ENCODE data around the gene MR1.
A peak's percentile ranks its signal among the peaks of the same experiment; 100 is the strongest.

Gene MR1

DNA sequence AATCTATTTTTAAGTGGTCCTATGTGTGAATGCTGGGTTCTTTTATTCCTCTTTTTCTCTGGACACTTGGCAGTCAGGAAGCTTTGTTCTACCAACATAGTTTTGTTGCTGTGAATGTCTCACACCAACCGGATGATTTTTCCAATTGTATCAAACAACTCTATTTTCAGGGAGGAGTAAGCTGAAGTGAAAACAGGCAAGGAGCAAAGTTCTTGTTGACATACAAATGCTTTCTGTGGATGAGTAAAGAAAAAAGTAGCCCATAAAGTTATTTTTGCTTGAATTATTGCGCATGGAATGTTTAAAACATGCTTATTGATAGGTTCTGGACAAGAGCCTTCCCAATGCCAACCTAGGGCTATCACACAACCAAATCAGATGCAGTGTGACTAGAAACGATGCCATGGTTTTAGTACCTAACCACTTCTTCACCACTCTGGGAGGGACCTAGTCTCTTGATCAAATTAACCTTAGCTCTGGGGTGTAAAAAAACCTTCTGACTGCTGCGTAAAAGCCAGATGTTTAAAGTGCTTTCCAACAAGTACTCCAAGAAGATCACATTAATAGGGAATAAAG lies 59.2 kb downstream of the MR1 start:
- DNase-seq, result no peak

DNA sequence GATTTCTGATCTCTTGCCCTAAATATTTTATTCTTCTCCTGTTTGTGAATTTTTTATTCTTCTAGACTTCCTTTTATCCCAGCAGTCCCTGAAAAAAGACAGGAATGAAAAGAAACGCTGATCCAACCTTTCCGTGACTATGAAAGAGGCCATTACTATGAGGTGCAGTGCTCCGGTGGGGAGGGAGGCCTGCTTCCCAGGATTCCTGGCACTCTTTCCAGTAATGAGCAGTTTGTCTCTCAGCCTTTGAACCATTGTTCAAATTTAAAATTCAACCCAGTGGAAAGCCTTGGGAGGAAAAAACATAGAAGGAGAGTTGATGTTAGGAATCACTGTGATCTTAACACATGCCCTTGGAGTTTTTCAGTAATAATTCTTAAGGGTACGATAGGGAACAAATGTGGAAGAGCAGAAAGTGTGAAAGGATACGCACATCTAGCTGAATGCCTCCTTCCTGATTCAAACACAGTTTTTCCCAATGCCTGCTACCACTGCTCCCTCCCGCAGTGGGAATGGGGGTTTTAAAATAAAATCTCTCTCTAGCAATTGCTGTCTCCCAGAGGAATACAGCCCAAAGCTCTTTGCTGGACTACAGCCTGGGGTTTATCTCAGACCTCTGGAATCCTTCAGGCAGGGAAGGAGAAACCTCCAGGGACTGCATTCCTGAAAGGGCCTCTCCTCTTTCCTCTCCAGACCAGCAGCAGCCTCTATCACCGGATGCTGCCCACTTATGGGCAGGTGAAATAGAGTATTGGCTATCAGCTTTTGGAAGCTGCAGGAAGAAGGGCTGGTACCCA lies 60.8 kb downstream of the MR1 start:
- DNase-seq, result no peak

DNA sequence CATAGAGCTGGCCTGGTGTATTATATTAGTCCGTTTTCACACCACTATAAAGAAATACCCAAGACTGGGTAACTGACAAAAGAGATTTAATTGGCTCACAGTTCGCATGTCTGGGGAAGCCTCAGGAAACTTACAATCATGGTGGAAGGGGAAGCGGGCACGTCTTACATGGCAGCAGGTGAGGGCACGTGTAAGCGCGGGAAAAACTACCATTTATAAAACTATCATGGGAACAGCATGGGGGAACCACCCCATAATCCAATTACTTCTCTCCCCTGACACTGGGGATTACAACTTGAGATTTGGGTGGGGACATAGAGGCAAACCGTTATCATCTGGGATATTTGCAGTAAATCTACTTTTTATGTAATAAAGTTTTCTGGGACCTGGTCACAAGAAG lies 61.5 kb downstream of the MR1 start:
- DNase-seq, result no peak

DNA sequence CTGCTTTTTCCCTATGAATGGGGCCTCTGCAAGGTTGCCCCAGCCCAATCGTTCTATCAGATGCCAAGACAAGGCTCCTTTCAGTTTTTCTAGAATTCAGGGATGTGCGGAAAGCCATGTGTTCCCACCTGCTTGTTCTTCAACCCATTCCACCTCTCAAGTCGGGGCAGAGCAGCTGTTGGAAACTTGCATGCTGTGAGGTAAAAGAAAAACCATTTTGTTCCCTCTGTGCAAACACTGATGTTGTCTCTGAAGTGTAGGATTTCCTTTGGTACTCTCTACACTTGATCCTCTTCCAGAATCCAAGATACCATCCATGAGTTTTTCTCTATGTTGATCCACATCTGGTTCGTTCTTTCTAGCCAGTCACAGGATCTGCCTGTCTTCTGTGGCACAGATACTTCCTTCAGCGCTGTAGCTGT lies 62.0 kb downstream of the MR1 start:
- DNase-seq, result no peak

DNA sequence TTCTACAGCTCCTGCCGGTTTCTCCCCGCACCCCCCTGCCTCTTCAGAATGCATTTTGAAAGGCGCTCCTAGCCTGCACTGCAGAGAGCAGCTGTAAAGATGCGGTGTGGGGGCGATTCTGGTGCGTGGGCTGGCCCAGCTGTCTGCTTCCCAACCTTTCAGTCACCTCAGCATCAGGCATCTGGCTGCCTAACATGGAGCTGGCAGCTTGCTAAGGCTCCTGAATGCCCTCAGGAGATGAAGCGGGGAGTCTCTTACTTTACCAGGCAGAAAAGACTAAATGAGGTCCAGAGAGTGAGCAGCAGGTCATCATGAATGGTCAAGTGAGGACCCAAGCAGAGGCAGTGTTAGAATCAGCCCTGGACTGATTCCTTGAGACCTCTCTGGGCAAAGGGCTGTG lies 63.5 kb downstream of the MR1 start:
- DNase-seq, result no peak

DNA sequence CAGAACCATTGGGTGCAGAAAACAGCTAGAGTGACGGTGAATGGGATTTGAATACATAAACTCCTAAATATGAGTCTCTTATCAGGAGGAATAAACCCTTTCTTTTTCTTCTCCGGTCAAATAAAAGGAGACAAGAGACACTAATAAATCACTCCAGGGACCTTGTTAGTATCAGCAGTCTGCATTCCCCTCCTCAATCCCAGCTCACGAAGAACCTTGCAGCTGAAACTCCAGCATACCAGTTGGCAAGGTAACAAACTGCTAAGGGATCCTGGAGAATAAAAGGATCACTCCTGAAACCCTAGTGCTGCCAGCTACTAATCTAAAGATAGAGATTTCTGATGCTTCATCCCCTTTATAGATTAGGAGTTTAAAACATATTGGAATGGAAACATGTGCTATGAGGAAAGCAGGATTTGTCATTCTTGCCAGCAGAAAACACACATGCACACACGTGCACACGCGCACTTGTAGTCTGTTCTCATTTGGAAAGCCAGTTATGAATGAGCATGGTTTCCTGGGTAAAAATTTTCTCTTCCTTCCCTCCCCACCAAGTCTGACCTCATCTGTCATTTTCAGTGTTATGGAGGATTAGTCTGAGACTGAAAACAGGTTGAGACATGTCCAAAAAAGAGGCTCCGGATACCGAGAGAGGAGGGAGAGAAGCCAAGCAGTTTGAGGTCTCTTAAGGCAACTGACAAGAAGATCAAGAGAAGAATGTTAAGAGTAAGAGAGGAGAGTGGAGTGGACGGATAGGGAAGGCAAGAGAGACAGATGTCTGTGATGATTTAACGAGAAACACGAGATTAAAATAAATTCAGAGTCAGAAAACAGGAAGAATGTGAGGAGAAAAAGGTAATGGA lies 65.6 kb downstream of the MR1 start:
- no peak for DNase-seq

DNA sequence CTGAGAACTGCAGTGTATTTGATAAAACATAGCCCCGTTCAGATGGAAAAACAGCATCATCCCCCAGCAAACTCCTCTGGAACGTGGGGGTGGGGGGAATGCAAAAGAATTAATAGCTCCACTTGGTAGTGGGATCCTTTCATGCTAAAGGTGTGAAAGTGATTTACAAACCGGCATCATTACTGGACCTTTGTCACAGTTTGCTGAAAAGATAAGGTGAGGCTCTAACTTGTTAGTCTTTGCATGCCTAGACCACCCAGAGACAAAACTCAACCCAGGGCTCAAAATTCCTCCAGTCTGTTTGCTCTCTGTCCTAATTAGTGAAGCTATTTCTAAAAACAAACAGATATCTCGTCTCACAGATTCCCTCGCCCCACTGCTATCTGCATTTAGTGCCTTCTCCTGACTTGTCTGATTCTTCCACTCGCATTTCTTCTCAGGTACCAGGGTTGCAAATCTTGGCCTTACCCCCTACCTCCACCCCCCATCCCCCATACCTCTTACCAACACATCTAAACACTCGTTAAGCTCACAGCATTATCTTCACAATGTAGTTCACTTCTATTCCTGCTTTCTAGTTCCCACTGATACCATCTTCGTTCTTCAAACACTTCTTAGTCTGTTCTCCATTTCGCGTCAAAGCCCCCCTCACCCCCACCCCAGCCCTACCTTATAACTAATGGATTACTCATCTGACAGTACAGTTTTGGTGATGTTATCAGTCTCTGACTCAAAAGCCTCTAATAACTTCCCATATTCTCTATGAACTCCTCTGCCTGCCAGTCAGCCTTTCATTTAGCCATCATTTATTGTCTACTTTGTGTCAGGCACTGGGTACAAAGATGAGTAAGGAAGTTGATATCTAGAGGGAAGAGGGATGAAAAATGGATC lies 66.5 kb downstream of the MR1 start:
- DNase-seq, result no peak

DNA sequence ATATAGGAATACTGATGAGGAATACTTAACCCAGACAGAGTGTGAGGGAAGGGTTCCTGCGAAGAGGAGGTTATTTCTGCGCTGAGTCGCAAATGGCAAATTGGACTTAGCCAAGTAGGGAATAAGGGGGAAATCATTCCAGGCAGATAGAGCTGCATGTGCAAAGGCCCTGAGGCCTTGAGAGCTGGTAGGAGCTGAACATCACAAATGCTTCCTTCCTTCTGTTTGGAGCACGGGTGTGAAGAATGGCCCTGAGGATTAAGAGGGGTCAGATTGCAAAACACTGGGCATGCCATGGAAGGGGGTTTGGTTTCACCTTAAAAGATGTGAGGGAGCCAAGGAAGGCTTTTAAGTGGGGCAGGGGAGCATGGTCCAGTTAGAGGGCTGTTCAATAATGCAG lies 67.2 kb downstream of the MR1 start:
- DNase-seq, result no peak

DNA sequence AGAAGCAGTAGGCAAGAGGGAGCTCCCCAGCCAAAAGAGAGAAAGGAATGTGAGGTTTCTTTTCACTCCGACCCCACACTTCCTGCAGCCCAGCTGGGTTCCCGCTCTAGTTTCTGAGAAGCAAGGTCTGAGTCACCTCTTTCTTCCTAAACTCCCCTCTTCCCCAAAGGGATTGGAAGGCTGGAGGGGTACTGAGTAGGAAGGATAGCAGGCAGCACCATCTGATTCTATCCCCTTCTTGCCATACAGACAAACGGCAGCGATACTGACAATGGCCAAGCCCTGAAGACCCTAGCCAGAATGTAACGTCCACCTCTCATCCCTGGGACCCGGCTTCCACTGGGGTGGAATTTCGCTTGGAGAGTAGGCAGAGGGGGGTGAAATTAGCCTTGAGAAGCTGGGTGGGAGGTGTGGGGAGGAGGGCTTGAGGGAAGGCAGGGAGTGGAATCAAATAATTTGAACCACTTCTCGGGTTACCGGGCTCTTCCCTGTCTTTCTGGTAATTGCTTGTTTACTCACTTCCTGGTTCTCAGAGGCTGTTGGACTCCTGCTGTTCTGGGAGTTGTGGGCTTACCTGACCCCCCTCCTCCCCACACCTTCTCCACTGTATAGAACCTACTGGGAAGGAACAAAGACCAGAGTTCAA lies 67.9 kb downstream of the MR1 start:
- DNase-seq, result peak; percentile 26 to 54

DNA sequence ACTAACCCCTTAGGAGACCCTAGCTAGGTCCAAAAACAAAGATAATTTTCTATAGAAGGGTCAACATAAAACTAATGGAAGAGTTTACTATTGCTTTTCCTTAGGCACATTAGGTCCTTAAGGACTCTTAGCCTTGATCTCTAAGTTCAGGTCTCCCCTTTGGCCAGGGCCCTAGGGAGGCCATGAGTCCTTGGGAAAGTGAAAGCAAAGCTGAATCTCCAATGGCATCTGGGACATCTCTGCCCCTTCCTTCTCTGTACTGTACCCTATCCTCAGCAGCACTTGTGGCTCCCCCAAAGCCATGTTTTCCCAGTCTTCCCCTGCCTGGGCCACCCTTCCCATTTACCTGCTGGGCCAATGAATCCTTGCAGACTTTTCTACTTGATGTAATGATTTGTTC lies 69.1 kb downstream of the MR1 start:
- DNase-seq, result no peak

DNA sequence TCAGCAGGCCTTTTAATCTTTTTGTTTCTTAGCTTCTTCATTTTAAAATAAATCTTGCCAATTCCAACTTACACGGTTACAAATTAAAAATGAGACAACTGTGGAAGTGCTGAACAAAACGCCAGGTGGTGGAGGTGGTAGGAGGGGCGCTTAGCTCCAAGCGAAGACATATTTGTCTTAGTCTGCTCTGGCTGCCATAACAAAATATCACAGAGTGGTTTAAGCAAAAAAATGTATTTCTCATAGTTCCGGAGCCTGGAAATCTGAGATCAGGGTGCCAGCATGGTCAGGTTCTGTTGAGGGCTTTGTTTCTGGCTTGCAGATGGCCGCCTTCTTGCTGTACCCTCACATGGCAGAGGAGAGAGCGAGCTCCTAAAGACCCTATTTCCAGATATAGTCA lies 69.6 kb downstream of the MR1 start:
- no peak for DNase-seq

DNA sequence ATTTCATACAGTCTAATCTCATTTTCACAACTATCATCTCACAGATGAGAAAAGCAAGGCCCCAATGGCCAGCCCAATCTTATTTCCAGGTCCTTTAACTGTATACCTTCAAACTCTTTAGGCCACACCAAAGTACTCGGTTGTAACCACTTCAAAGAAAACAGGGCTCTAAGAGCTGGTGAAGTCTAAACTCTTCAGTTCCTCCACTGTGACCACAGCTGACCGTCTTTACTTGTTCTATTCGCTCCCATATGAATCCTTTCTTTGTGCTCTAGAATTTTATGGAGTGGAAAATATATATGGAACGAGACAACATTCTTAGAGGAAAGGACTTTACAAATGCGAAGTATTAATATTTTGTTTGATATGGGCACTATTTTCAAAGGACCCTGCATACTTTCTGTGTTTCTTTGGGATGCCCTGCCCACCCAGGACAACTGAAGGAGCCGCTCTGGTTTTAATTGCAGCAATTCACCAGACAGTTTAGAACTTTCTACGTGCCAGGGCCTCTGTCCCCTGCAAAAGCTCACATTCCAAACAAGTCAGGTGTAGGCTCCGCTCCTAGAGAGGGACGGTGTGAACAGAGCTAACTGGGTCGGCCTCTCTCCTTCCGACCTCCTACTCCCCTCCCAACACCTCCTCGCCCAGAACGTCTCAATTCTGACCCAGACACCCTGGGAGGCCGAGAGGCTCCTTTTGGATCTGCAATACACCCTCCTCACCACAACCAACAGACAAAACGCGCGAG lies 70.4 kb downstream of the MR1 start:
- DNase-seq, result no peak

DNA sequence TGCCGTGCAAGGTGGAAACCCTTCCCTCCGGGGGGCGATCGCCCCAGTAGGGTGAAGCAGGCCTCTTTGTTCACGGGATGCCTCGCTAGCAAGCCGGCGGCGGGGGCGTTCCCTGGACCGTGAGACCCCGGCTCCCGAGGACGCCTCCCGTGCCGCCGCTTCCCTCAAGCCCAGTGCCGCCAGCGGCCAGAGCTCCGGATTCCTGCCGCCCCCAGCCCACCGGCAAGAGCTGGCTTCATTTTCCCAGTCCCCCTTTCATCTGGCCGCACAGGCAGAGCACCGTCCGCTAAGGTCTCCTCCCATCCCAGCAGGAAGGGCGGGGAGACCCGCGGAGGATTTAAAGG lies 71.0 kb downstream of the MR1 start:
- DNase-seq, result peak in 1 of 2 experiments; percentile 29

DNA sequence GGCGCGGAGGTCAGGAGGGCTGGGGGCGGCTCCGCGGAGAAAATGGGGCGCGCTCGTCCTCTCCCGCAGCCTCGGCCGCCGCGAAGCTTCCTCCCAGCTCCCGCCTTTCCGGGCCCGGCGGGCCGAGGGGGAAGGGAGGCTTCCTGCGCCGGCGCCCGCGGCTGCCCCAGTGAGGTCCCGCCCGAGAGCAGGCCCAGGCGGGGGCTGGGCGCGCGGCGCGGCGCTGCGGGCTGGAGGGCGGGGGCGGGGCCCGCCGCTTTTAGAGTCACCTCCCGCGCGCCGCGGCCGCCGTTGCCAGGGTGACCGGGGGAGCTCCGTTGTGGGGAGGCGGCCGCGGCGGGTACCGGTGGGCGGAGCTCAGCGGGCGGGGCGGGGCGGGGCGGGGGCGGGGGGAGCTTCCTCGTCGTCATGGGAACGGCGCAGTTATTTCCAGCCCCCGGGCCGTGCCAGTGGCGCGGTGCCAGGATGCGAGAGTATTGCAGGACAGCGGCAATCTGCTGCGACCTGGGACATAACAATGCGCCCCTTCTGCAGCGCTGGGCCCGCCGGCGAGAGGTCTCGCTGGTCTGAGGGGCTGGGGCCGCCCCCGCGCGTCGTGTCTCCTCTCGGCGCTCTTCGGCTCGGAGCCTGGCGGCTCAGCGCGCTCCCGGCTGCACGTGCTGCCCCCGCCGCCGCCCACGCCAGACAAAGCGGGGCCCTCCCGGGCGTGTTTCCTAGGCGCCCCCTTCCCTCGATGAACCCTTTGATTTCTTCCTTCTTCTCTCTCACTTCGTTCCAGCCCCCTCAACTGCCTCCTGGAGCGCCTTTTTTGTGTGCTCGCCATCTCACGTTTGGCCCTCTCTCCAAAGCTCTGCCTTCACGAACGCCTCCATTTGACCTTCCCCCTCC lies 71.6 kb downstream of the MR1 start:
- peak; percentile 76 to 94 for DNase-seq

DNA sequence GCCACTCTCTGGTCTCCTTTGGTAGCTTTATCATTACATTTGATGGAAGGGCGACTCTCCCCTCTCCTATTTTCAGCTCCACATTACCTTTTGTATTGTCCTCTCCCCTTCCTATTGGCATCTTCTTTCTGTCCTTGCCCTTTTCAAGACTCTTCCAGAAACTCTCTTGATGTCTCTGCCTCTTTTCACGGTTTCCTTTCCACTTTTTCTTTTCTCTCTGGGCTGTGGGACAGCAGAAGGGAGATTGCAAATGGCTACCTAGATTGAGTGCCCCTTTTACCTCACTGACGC lies 72.2 kb downstream of the MR1 start:
- DNase-seq, result no peak

DNA sequence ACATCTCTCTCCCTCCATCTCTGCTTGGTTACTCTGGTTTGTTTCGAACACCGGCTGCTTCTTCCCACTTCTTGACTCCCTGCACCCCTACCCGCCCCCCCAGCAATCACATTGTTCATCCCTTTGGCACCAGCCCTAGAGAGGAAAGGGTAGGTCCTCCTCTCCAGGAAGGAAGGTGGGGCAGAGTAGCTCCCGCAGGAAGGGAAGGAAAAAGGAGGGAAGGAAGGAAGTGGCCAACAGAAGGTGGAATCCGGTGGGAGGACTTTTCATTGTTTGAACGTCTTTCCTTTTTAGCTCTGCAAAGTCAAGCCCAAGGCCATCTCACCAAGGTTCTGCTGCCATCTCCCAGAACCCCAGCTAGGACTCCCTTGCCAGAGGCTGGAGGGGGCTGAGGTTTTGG lies 72.7 kb downstream of the MR1 start:
- DNase-seq, result no peak

DNA sequence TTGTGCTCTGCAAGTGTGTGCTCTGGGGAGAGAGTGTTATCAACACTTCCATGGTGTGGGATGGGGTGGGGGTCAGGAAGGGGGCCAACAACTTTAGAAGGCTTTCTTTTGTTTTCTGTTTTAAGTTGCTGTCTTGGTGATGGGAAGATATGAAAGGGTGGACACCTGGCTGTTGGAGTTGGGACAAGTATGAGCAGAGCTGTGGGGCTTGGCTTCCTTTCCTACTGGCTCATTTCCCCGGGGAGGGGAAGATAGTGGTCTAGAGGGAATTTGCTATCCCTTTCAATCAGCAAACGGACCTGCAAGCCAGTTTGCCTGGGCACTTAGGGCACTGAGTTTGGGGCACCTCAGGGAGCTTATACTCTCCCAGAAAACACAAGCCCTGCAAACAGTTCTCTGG lies 73.9 kb downstream of the MR1 start:
- no peak for DNase-seq

DNA sequence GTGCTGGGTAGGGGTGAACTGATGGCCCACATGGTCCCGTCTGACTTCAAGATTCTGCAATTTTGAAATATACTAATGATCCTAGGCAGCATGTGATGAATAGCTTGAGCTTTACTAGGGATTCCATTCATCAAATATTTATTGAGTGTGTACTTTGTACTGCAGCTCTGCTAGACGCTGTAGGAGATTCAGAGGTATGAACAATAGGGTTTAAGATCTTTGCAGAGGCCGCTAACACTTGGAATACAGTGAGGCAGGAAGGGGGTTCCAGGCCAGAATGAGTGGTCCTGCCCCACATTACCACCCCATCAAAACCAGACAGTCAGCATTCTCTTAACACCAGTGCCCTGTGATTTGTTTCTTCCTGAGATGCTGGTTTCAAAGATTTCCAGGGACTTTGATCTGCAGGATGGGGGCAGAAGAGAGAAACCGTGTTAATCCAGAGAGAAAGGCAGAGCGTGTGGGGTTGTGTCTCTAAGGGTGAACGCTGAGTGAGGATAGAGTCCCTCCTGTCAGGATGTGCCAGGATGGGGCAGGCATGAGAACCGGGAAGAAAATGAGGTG lies 74.6 kb downstream of the MR1 start:
- DNase-seq, result no peak

DNA sequence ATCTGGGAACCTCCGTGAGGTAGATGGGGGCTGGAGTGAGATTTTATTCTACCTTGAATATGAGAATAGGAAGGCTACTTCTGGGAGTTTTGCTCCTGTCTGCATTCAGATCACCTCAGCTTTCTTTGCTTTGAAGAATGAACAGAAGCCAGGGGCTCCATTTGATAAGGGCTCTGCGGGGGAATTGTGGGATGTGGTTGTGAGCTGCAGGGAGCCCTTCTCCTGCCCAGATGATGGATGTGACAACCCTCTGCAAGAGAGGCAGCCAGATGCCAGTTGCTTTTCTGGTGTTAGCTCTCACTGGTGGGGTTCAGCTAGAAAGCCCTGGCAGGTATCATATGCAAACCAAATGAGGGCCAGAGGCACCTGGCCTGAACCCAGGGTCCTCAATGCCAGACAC lies 76.2 kb downstream of the MR1 start:
- DNase-seq, result no peak

All from NCI-H1930 (cell line).